HCT116 (cell line): ENCODE measurements around the gene ANO4.

Source experiments
- ATF3 ChIP-seq: IDR thresholded peaks from 2 replicates; pipeline ENCODE4 v1.6.1; 2012
- CEBPB ChIP-seq: IDR thresholded peaks from 2 replicates; pipeline ENCODE4 v1.6.1; 2012; ENCODE audit warnings: low read depth
- CTCF ChIP-seq, 3 experiments: fragments of 200-600 bp in 1 of 3; sonication (generic) in 1 of 3; IDR thresholded peaks in 2 of 3; conservative IDR thresholded peaks in 1 of 3; 2 replicates each; pipeline ENCODE4 v1.5.1; 2012 to 2017; ENCODE audit warnings: low read depth in 2 of 3, low read length in 2 of 3, antibody characterized with exemption in 1 of 3, borderline replicate concordance in 1 of 3, control low read depth in 1 of 3, mild to moderate bottlenecking in 1 of 3, mixed read lengths in 1 of 3, mixed run types in 1 of 3, moderate library complexity in 1 of 3; ENCODE audit not compliant: insufficient read depth in 1 of 3
- EZH2 ChIP-seq: fragments of 200-600 bp; sonication (generic); IDR thresholded peaks from 2 replicates; pipeline ENCODE4 v1.6.1; 2017; ENCODE audit warnings: antibody characterized with exemption, mixed run types
- EZH2phosphoT487 ChIP-seq: fragments of 200-600 bp; IDR thresholded peaks from 2 replicates; pipeline ENCODE4 v1.6.1; 2018; ENCODE audit warnings: antibody characterized with exemption, borderline replicate concordance
- JUND ChIP-seq: IDR thresholded peaks from 2 replicates; pipeline ENCODE4 v1.6.1; 2012
- POLR2A ChIP-seq: IDR thresholded peaks from 2 replicates; pipeline ENCODE4 v1.7.0; 2011; ENCODE audit warnings: borderline replicate concordance; ENCODE audit not compliant: insufficient read depth, insufficient read length; ENCODE audit errors: extremely low read depth
- POLR2AphosphoS5 ChIP-seq: IDR thresholded peaks from 2 replicates; pipeline ENCODE4 v1.6.1; 2011; ENCODE audit warnings: mild to moderate bottlenecking, low read depth, low read length, moderate library complexity
- RAD21 ChIP-seq: IDR thresholded peaks from 2 replicates; pipeline ENCODE4 v1.6.1; 2012; ENCODE audit warnings: low read depth, mild to moderate bottlenecking
- REST ChIP-seq: IDR thresholded peaks from 2 replicates; pipeline ENCODE4 v1.6.1; 2012; ENCODE audit warnings: low read depth
- SIN3A ChIP-seq: IDR thresholded peaks from 2 replicates; pipeline ENCODE4 v1.6.1; 2012; ENCODE audit warnings: low read depth
- TCF7L2 ChIP-seq: IDR thresholded peaks from 2 replicates; pipeline ENCODE4 v1.7.0; 2011; ENCODE audit warnings: borderline replicate concordance, inconsistent platforms; ENCODE audit not compliant: insufficient read depth, insufficient read length; ENCODE audit errors: extremely low read depth
- YY1 ChIP-seq: IDR thresholded peaks from 2 replicates; pipeline ENCODE4 v1.6.1; 2011; ENCODE audit warnings: low read length, low read depth, moderate library complexity, mild to moderate bottlenecking; ENCODE audit not compliant: insufficient replicate concordance; ENCODE audit errors: extremely low read depth
- ZBTB33 ChIP-seq: IDR thresholded peaks from 2 replicates; pipeline ENCODE4 v1.6.1; 2011; ENCODE audit warnings: mild to moderate bottlenecking, low read length, moderate library complexity; ENCODE audit not compliant: insufficient replicate concordance; ENCODE audit errors: extremely low read depth

GRCh38 chr12:101027816-101028215, 233.2 kb downstream of the ANO4 start:
- TF ChIP-seq YY1: no peak
- no peak for TF ChIP-seq REST
- TF ChIP-seq ATF3: no peak
- no peak for TF ChIP-seq JUND
- TF ChIP-seq TCF7L2: no peak
- no peak for TF ChIP-seq EZH2phosphoT487
- TF ChIP-seq EZH2: no peak
- TF ChIP-seq SIN3A: no peak
- TF ChIP-seq POLR2AphosphoS5: no peak
- no peak for TF ChIP-seq CTCF (IDR thresholded peaks at IDR 0.05 in 2 of 3, conservative IDR thresholded peaks at IDR 0.05 in 1 of 3; ENCODE audit: borderline replicate concordance in 1 of 3, insufficient read depth in 1 of 3, low read depth in 2 of 3, low read length in 2 of 3)
- TF ChIP-seq POLR2A: no peak
- TF ChIP-seq CEBPB: no peak
- no peak for TF ChIP-seq RAD21
- no peak for TF ChIP-seq ZBTB33
